Measurements from ENCODE around the gene ANGPT4.

DNA sequence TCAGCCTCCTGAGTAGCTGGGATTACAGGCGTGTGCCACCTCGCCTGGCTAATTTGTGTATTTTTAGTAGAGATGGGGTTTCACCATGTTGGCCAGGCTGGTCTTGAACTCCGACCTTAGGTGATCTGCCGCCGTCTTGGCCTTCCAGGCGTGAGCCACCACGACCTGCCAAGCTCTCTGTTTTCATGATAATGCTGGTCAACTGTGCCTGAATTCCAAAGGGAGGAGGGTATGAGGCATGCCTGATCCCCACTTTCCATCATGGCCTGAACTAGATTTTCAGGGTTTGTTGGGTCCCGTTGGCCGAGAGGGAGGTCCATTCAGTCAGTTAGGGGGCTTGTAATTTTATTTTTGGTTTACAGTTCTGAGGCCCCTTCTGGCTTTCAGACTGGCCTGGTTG lies 28.0 kb upstream of the ANGPT4 start:
- no peak for TF ChIP-seq TGIF2 (CRISPR knock-in tag; IDR thresholded peaks at IDR 0.05)
- TF ChIP-seq CEBPB (IDR thresholded peaks at IDR 0.05; ENCODE audit: borderline replicate concordance, low read depth, low read length) = no peak
